HG02798 (cell line): ENCODE data around the gene MAPT.

Experiments
- ATAC-seq: cut with Tn5 transposase; IDR thresholded peaks from one replicate; pipeline ENCODE4 v1.9.1; 2021; ENCODE audit warnings: mild to moderate bottlenecking; ENCODE audit not compliant: unreplicated experiment, poor library complexity

MAPT gene

GRCh38 chr17:45894022-45894784 lies at the start of gene MAPT:
Gene MAPT (plus strand): TSS chr17:45894554. CDS start chr17:45962338, 67,784 bp downstream.
- ATAC-seq, result peak; percentile 77

- no peak for ATAC-seq
These were observed 49.5 kb upstream of the MAPT start, which contains the start of gene SPPL2C for GRCh38 chr17:45844695-45845375. Gene SPPL2C (plus strand): TSS chr17:45844881. CDS start chr17:45844907, 26 bp downstream.

DNA sequence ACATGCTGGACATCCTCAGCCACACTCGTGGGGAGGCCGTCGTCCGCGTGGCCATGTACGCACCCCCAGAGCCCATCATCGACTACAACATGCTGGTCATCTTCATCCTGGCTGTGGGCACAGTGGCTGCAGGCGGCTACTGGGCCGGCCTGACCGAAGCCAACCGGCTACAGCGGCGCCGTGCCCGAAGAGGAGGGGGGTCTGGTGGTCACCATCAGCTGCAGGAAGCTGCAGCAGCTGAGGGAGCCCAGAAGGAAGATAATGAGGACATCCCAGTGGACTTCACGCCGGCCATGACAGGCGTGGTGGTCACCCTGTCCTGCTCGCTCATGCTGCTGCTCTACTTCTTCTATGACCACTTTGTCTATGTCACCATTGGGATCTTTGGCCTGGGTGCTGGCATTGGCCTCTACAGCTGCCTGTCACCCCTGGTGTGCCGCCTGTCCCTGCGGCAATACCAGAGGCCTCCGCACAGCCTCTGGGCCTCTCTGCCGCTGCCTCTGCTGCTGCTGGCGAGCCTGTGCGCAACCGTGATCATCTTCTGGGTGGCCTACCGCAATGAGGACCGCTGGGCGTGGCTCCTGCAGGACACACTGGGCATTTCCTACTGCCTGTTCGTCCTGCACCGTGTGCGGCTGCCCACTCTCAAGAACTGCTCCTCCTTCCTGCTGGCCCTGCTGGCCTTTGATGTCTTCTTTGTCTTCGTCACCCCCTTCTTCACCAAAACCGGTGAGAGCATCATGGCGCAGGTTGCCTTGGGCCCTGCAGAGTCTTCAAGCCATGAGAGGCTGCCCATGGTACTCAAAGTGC lies 48.8 kb upstream of the MAPT start:
- no peak for ATAC-seq

- ATAC-seq, result no peak
These were observed 48.1 kb upstream of the MAPT start for GRCh38 chr17:45846223-45846622.

GRCh38 chr17:45846646-45847045 lies 47.7 kb upstream of the MAPT start:
- no peak for ATAC-seq

GRCh38 chr17:45847101-45847500 lies 47.3 kb upstream of the MAPT start:
- ATAC-seq, result no peak

DNA sequence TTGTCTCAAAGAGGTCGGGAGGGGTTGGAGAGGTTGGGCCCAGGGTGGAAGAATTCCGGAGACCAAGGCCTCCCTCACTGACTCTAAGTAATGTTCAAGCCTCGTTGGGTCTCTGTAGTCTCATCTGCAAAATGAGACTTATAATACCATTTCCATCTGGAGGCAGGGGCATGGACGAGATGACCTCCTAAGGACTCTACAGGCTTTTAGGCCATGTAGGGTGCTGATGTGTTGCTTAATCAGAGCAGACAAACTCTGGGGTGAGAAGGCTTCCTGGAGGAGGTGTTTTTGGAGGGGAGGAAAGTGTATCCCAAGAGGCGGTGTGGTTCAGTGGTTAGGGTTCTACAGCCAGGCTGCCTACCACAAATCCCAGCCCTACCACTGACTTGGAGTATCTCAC lies 46.6 kb upstream of the MAPT start:
- no peak for ATAC-seq

- no peak for ATAC-seq
These were observed 45.9 kb upstream of the MAPT start for GRCh38 chr17:45848405-45848804.

DNA sequence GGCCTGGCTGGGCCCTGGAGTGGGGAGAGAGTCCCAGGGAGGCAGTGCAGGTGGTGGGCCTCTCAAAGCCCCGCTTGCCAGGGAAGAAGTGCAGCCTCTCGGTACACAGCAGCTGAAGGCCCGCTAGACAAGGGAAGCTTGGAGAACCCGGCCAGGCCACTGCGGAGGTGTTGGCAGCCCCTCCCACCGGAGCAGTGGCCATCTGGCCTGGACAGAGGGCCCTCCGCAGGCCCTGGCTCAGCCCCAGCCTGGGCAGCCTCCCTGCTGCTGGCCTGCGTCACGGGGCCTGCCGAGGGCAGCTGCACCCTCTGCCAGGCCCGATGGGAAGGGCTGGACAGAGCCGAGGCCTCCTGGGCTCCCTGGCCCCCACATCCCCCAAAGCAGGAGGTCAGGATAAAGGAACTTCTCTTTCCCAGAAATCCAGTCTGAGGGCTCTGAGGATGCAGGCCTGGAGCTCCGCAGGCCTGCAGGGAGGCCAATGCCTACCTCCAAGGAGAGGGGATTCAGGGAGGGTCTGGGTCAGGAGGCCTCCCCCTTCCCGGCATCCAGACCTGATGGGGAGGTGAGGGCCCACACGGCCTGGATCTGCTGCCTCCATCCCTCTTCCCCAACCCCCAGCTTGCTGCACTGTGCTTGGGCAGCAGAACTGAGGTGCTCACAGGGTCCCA lies 45.4 kb upstream of the MAPT start:
- no peak for ATAC-seq

GRCh38 chr17:45849536-45849990 lies 44.8 kb upstream of the MAPT start:
- ATAC-seq, result no peak

DNA sequence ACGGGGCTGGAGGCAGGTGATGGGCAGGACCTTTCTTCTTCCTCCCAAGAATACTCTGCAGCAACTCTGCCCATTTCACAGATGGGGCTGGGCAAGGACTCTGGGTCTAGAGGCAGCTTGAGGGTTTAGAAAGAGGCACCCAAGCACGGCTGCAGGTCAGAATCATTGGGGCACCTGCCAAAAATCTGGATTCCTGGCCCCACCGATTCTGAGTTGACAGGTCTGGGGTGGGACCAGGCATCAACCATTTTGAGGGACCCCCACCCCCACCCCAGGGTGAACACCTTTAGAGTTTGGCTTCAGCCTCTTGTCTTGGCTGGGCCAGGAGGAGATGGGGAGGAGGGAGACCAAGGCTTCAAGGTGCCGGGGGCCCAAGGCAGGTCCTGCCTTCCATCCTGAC lies 44.3 kb upstream of the MAPT start:
- ATAC-seq, result no peak

- ATAC-seq, result no peak
These were observed 43.9 kb upstream of the MAPT start for GRCh38 chr17:45850468-45850867.

DNA sequence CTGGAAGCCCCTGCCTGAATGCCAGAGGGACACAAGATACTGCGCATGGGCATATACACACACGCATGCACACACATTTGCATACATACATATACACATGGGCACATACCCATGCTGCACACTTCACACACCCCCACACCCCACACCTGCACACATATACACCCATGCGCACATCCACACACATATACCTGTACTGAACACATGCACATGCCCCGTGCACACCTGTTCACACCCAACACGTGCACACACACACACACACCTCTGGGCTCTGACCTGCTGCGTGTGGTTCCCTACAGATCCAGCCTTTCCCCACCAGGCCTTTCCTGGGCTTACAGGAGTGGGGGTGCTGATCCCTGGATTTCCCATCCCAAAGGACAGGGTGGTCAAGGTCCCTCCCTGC lies 43.3 kb upstream of the MAPT start:
- no peak for ATAC-seq

- no peak for ATAC-seq
These were observed 42.9 kb upstream of the MAPT start for GRCh38 chr17:45851464-45851863.

DNA sequence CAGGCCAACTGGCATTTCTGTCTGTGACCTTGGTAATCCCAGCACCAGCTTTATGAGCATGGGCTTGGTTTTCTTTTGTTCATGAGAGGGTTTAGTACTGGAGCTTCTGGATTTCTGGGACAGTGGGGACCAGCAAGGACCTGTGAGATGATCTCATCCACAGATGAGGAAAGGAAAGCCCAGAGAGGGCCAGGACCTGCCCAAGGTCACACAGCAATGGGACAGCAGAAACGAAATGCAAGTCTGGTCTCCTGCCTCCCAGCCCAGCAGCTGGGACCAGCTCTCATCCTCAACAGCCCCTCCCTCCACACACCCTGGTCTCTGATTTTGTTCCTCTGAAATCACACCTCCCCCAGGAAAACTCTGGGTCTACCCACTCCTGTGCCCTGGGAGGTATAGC lies 42.5 kb upstream of the MAPT start:
- no peak for ATAC-seq

DNA sequence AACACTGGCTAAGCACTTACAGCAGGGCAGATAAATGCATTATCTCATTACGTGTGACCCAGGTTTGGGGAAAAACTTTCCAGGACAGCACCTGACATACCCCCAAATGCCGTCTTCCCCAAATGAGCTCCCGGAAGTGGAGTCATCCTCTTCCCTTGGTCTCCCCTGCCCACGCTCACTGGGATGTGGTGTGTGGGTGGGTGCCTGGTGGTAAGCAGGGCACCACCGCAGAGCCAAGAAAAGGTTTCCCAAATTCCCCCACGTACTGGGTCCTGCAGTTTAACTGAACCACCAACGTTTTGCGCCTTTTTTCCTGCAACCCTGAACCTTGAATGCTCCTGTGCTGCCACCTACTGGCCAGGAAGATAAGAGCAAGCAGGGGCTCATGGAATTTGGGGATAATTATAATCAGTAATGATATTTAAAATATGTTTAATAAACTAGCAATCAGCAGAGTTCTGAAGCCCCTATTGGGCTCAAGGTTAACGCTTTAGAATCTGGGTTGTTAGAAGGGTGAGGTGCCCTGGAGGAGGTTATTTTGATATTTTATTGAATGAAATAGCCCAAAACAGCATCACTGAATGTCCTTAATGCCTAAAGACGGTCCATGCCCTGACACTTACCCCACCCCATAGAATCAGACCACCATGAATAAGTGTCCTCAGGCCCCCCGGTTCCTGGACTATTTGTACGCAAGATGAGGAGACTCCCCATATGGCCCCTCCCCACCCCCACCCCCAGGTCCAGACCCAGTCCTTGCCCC lies 41.6 kb upstream of the MAPT start:
- ATAC-seq, result no peak

DNA sequence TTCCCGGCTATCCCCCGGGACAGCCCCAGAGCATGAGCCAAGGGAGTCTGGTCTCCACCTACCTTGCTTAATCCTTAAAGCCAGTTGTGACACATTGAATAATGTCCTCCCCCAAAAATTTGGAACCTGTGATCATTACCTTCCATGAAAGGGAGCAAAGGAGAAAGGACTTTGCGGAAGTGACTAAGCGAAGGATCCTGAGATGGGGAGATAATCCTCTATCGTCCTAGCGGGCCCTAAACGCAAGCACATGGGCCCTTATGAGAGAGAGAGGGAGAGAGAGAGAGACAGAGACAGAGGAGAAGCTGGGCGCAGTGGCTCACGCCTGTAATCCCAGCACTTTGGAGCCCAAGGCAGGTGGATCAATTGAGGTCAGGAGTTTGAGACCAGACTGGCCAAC lies 40.1 kb upstream of the MAPT start:
- no peak for ATAC-seq

DNA sequence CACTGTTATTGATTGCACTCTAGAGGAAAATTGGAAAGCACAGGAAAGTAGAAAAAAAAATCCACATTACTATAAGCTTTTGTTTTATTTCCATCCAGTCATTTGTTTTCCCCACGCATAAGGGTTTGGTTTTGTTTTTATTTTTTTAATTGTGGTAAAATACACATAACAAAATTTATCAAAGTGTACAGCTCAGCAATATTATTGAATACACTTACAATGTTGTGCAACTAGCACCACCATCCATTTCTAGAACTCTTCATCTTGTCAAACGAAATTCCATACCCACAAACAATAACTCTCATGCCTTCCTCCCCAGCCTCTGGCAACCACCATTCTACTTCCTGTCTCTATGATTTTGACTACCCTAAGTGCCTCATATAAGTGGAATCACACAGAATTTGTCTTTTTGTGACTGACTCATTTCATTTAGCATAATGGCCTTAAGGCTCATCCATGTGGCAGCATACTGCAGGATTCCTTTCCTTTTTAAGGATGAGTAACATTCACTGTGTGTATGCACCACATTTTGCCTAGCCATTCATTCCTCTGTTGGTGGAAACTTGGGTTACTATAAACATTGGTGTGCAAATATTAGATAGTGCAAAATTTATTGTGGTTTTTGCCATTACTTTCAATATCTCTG lies 38.5 kb upstream of the MAPT start:
- ATAC-seq, result no peak
